Keratinocyte (primary cell): ENCODE results near the gene TMEFF2. TPM values are rescaled to one million over a fixed set of nuclear protein-coding genes. Genes with fewer than 3 reads are reported as not detected.

Source experiments
- DNase-seq: peaks from one replicate; pipeline ENCODE4 v3.0.0-alpha.2; 2011; ENCODE audit warnings: low read depth, missing footprints, low spot score
- FAIRE-seq: peaks from 2 replicates; lab custom pipeline; 2011; peaks lifted over from hg19 to GRCh38; lab: Jason Lieb, UNC
- H2AFZ ChIP-seq: 2 replicates; pipeline ENCODE4 v1.6.0; 2012; ENCODE audit warnings: low read length, control low read depth, inconsistent platforms; ENCODE audit not compliant: control insufficient read depth
- H3K27ac ChIP-seq: 2 replicates; pipeline ENCODE4 v1.5.1; 2011; ENCODE audit warnings: low read length; ENCODE audit not compliant: control insufficient read depth, insufficient read depth
- H3K27me3 ChIP-seq: 3 replicates; pipeline ENCODE4 v1.6.0; 2011; ENCODE audit warnings: low read length; ENCODE audit not compliant: control insufficient read depth, insufficient read depth; ENCODE audit errors: extremely low read depth
- H3K36me3 ChIP-seq, 2 experiments: 2 replicates in 1 of 2; 3 replicates in 1 of 2; pipeline ENCODE4 v1.5.1; 2011; ENCODE audit warnings: low read length in 2 of 2, mild to moderate bottlenecking in 1 of 2; ENCODE audit not compliant: control insufficient read depth in 2 of 2, insufficient read depth in 2 of 2; ENCODE audit errors: extremely low read depth in 1 of 2
- H3K4me1 ChIP-seq: 3 replicates; pipeline ENCODE4 v1.5.1; 2011; ENCODE audit warnings: low read length; ENCODE audit not compliant: control insufficient read depth, insufficient read depth; ENCODE audit errors: extremely low read depth
- H3K4me2 ChIP-seq: 3 replicates; pipeline ENCODE4 v1.6.0; 2011; ENCODE audit warnings: low read depth, low read length; ENCODE audit not compliant: control insufficient read depth, insufficient read depth; ENCODE audit errors: extremely low read depth
- H3K4me3 ChIP-seq, 3 experiments: fragments of 200-600 bp in 1 of 3; sonication (generic) in 1 of 3; 2 replicates in 2 of 3; 3 replicates in 1 of 3; pipeline ENCODE4 v1.5.1; 2011 to 2016; ENCODE audit warnings: low read length in 3 of 3, mild to moderate bottlenecking in 3 of 3, control low read depth in 2 of 3, inconsistent platforms in 1 of 3, low read depth in 1 of 3, mixed read lengths in 1 of 3, mixed run types in 1 of 3, moderate library complexity in 1 of 3; ENCODE audit not compliant: control insufficient read depth in 2 of 3, insufficient read depth in 2 of 3; ENCODE audit errors: extremely low read depth in 1 of 3
- H3K79me2 ChIP-seq: 2 replicates; pipeline ENCODE4 v1.6.0; 2012; ENCODE audit warnings: low read length; ENCODE audit not compliant: control insufficient read depth, insufficient read depth
- H3K9ac ChIP-seq: 3 replicates; pipeline ENCODE4 v1.6.0; 2011; ENCODE audit warnings: low read length; ENCODE audit not compliant: control insufficient read depth, insufficient read depth; ENCODE audit errors: extremely low read depth
- H3K9me1 ChIP-seq: 3 replicates; pipeline ENCODE4 v1.6.0; 2011; ENCODE audit warnings: low read length; ENCODE audit not compliant: control insufficient read depth, insufficient read depth; ENCODE audit errors: extremely low read depth
- H3K9me3 ChIP-seq: 2 replicates; pipeline ENCODE4 v1.5.1; 2012; ENCODE audit warnings: low read depth, low read length; ENCODE audit not compliant: control insufficient read depth
- H4K20me1 ChIP-seq: 3 replicates; pipeline ENCODE4 v1.6.0; 2011; ENCODE audit warnings: low read length; ENCODE audit not compliant: control insufficient read depth, insufficient read depth; ENCODE audit errors: extremely low read depth
- CTCF ChIP-seq, 3 experiments: IDR thresholded peaks in 1 of 3; conservative IDR thresholded peaks in 1 of 3; optimal IDR thresholded peaks in 1 of 3; 2 replicates in 2 of 3; 3 replicates in 1 of 3; pipeline versions ENCODE3 to v1.5.1; 2011; ENCODE audit warnings: low read length in 3 of 3, mild to moderate bottlenecking in 3 of 3, moderate library complexity in 2 of 3, control low read depth in 1 of 3, inconsistent platforms in 1 of 3; ENCODE audit not compliant: insufficient read depth in 2 of 3; ENCODE audit errors: extremely low read depth in 1 of 3
- EZH2 ChIP-seq: IDR thresholded peaks from one replicate; pipeline ENCODE4 v1.6.1; 2012; ENCODE audit warnings: inconsistent platforms, mild to moderate bottlenecking, low read length, moderate library complexity
- dilution Hi-C: fragments of 300-500 bp; cut with MboI; formaldehyde crosslinking; loops from one replicate; pipeline ENCODE4 v1.7.0; 2020; ENCODE audit warnings: low sequenced_read_pairs; ENCODE audit not compliant: extremely low pct_ligation_motif_present
- polyA plus RNA-seq, 5 experiments: library from polyadenylated mRNA; depleted of rRNA in 3 of 5; stranded (reverse) in 3 of 5; stranded (forward) in 1 of 5; unstranded in 1 of 5; fragments of >200 nt; gene quantifications; 1 replicate in 1 of 5; 2 replicates in 3 of 5; 3 replicates in 1 of 5; pipeline versions ENCODE4 v1.2.1 to v1.2.3, GENCODE V29; 2011 to 2012; ENCODE audit warnings: missing spikeins in 2 of 5, low read depth in 1 of 5, low replicate concordance in 1 of 5

The TMEFF2 gene
- polyA plus RNA-seq, 1 donor (not counting 4 experiments of a cell fraction or from before 2014, with no cell fraction given): not detected

GRCh38 chr2:191899410-191899809 is 295.3 kb downstream of the TMEFF2 start:
- peak; percentile 33 for DNase-seq
- Histone ChIP-seq H3K27me3 (no peaks in the 10 kb centered on the region), H3K4me3 (no peak overlapping the region), H3K9ac (no peak overlapping the region), H4K20me1 (no peaks in the 10 kb centered on the region), H3K4me2 (no peak overlapping the region), H3K79me2 (no peaks in the 10 kb centered on the region), H3K27ac (no peak overlapping the region), H3K36me3 (no peaks in the 10 kb centered on the region), H3K9me3 (no peaks in the 10 kb centered on the region), H3K4me1 (peaks cover 19% of the 10 kb centered on the region), H3K9me1 (no peaks in the 10 kb centered on the region), H2AFZ (no peak overlapping the region)
- no peak for TF ChIP-seq EZH2
- TF ChIP-seq CTCF (optimal IDR thresholded peaks at IDR 0.05 in 1 of 3, IDR thresholded peaks at IDR 0.05 in 1 of 3, conservative IDR thresholded peaks at IDR 0.05 in 1 of 3; ENCODE audit: extremely low read depth in 1 of 3, insufficient read depth in 2 of 3, low read length in 3 of 3): no peak
- dilution Hi-C loops: no loop called here
- FAIRE-seq: peak; percentile 77
